ENCODE measurements around the gene COL23A1.

Gene COL23A1

DNA sequence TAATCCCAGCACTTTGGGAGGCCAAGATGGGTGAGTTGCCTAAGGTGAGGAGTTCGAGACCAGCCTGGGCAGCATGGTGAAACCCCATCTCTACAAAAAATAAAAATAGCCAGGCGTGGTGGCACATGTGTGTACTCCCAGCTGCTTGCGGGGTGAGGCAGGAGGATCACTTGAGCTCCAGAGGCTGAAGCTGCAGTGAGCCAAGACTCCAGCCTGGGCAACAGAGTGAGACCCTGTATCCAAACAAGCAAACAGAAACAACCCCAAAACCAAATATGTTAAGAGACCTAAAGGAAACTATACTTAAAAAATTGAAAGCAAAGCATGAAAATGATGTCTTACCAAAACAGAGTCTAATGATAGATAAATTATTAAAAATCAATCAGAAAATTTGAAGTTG, 373.4 kb downstream of the COL23A1 start:
- DNase-seq (ENCODE audit: low read depth) = no peak
- H3K4me3 ChIP-seq (ENCODE audit: low read length) = no peak overlapping the region
- TF ChIP-seq, protein P1, sequence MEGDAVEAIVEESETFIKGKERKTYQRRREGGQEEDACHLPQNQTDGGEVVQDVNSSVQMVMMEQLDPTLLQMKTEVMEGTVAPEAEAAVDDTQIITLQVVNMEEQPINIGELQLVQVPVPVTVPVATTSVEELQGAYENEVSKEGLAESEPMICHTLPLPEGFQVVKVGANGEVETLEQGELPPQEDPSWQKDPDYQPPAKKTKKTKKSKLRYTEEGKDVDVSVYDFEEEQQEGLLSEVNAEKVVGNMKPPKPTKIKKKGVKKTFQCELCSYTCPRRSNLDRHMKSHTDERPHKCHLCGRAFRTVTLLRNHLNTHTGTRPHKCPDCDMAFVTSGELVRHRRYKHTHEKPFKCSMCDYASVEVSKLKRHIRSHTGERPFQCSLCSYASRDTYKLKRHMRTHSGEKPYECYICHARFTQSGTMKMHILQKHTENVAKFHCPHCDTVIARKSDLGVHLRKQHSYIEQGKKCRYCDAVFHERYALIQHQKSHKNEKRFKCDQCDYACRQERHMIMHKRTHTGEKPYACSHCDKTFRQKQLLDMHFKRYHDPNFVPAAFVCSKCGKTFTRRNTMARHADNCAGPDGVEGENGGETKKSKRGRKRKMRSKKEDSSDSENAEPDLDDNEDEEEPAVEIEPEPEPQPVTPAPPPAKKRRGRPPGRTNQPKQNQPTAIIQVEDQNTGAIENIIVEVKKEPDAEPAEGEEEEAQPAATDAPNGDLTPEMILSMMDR (IDR thresholded peaks at IDR 0.05; ENCODE audit: insufficient read depth, low read depth, low read length, missing control alignments) = no peak

DNA sequence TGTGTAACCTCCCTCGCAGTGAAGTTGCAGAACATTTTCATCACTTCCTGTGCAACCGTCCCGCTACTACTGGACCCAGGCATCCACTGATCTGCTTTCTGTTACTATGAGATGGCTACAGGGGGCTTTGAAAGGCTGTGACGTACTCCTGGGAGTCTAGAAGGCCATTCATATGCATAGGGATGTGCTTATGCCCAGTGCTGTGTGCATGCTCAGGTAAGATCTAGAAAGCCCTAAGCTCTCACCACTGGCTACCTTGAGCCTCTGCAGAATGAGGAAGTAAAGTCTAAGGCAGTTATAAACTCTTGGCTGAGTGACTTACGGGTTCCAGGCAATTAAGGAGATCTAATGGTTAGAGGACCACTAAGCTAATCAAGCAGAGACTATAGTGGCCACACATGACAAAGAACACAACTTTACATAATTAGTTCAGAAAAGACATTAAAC, 374.1 kb downstream of the COL23A1 start:
- no peak for DNase-seq (ENCODE audit: low read depth)
- TF ChIP-seq, protein P1 (IDR thresholded peaks at IDR 0.05; ENCODE audit: insufficient read depth, low read depth, low read length, missing control alignments) = no peak
- H3K4me3 ChIP-seq (ENCODE audit: low read length) = no peak overlapping the region

DNA sequence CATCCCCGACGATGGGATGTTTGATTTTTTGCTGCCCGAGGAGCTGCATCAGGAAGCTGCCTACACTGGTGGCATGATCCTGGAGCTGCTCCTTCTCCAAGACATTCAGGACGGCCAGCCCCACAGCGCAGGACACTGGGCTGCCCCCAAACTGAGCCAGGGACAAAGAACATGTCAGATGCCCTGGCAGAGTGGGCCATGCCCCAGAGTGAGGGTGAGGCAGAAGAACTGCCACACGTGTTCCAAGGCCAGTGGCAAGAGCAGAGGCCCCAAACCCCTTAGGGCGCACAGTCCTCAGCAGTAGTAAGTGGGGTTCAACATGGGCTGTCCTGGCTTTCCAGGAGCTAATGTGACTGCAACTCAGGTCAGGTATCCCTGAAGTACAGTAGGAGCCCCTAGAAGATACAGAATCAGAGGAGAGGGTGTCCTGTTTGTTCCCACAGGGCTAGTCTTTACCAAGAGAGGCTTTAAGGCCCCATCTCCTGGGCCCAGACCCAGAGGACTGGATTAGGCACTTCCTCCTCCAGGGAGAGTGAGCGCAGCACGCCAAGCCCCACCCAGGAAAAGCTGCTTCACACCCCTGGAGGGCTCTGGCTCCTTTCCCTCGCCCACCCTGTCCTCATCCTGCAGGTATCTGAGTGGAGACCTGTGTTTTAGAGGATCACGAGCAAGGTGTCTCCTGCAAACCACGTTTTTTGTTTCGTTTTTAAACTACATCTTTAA, 374.8 kb downstream of the COL23A1 start:
- no peak for DNase-seq (ENCODE audit: low read depth)
- no peak overlapping the region for H3K4me3 ChIP-seq (ENCODE audit: low read length)
- TF ChIP-seq, protein P1 (IDR thresholded peaks at IDR 0.05; ENCODE audit: insufficient read depth, low read depth, low read length, missing control alignments) = no peak

DNA sequence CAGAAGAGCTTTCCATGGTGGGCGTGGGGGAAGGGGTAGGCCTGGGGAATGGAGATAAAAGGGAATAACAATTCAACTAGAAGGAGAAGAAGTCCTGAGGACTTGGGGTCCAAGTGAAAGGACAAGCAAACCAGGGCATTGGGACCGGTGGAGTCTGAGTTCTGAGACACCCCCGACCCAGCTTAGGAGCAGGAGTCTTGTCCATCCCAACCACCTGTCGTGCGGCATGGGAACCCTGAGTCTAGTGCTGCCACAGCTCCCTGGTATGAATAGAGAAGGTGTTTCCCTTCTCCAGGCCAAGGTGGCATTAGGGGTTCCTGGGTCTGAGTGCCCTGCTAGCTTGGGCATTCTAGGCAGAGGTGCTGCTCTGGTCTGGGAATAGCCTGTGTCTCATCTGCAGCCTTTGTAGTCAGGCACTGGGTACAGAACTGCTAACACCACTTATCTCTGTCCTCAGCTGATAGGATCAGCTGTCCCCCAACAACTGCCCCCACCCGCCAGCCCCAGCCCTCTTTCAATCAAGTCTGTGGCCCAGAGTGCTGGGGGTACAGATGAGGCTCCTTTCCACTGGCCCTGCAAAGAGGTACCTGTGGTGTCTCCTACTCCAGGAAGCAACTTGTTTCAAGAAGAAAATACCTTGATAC, 375.9 kb downstream of the COL23A1 start:
- no peak overlapping the region for H3K4me3 ChIP-seq (ENCODE audit: low read length)
- TF ChIP-seq, protein P1 (IDR thresholded peaks at IDR 0.05; ENCODE audit: insufficient read depth, low read depth, low read length, missing control alignments) = no peak
- no peak for DNase-seq (ENCODE audit: low read depth)

DNA sequence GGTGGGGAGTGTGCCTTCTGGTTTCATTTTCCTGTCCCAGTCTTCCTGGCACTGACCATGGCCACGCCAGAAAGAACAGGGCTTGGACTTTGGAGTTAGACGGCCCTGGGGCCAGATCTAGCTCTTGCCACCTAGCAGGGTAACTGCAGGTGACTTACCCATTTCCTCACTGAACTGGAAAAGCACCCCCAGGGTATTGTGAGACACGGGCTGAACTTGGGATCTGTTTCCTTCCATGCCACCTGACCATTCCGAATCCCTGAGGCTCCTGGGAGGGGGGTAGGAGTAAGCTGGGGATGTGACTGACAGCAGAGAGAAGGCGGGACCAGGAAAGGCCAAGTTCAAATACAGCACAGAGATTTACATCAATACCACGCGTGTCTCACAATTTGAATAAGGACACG, 376.4 kb downstream of the COL23A1 start:
- TF ChIP-seq, protein P1 (IDR thresholded peaks at IDR 0.05; ENCODE audit: insufficient read depth, low read depth, low read length, missing control alignments) = no peak
- peak; percentile 26 for DNase-seq (ENCODE audit: low read depth)
- no peak overlapping the region for H3K4me3 ChIP-seq (ENCODE audit: low read length)

DNA sequence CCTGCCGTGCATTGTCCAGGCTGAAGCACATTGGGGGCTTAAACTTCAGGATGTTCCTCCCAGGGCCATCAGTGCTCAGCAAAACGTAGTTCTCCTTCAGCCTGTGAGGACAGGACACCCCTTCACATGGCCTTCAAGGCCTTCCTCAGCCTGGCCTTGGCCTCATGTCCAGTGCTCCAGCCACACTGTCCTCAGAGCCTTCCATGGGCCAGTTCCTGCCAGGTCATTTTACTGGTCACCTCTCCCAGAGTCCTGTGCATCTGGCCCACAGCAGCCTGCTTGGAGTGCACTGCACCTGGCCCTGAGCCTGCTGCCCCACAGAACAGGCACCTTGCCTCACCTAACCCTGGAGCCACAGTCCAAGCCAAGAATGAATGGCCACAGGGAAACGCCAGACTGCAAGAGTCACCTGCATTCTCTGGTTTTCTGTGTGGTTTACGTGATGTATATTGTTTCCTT, 377.2 kb downstream of the COL23A1 start:
- TF ChIP-seq, protein P1 (IDR thresholded peaks at IDR 0.05; ENCODE audit: insufficient read depth, low read depth, low read length, missing control alignments) = no peak
- no peak for DNase-seq (ENCODE audit: low read depth)
- no peak overlapping the region for H3K4me3 ChIP-seq (ENCODE audit: low read length)

All from epithelial cell of esophagus (primary cell).